ENCODE data around the gene CD300E.

- TF ChIP-seq GABPA (IDR thresholded peaks at IDR 0.05; ENCODE audit: low read depth) (no peak), CTCF (IDR thresholded peaks at IDR 0.05; ENCODE audit: insufficient read depth, low read length) (no peak), POLR2AphosphoS5 (IDR thresholded peaks at IDR 0.05; ENCODE audit: low read depth) (no peak), REST (IDR thresholded peaks at IDR 0.05; ENCODE audit: insufficient replicate concordance, low read depth) (no peak), SPI1 (IDR thresholded peaks at IDR 0.05; ENCODE audit: borderline replicate concordance, low read depth) (no peak)
Observed at GRCh38 chr17:74649909-74650308, 26.4 kb upstream of the CD300E start.

Data from HL-60 (cell line).